Measurements from ENCODE around the gene P2RY4.
"Not testable (repeated sequence)": the region's sequence is repeated elsewhere in the genome, so short reads cannot be mapped to it uniquely, and the experiment has no call there.

P2RY4 gene

DNA sequence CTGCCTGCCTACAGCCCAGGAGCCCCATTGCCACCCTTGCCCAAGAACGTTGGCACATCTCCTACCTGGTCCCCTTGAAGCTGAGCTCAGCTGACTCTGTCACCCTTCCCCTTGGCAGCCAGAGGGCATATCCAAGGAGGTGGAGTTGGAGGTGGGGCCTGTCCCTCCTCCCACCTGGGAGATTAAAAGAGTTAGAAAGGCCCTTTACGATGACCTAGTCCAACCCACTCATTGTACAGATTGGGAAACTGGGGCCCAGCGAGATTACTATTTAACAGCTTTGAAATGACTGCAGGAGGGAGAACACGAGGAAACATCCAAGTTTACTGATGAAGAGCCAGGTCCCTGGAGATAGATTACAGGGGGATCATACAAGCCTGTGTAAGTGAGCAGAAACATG lies at the start of gene P2RY4:
TSS of gene P2RY4 (minus strand) at position 101 of the 400 bp plus-strand sequence. CDS start 580 bp downstream, outside the sequence.
- no peak for DNase-seq

DNA sequence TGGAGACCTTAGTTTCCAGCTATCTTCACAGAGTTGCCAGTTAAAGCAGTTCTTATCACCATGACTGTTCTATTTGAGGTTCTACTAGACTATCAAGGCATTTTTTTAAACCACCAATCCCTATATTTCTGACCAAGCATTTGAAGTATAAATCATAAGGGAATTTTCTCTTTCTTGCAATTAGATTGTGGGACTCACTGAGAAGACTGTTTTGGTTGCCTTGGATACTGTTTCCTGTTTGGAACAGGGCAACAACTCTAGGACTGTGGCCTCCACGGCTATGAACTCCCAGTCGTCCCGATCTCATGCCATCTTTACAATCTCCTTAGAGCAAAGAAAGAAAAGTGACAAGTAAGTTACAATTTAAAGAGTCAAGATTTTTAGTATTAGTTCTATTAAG lies 41.7 kb upstream of the P2RY4 start:
- DNase-seq: no peak

DNA sequence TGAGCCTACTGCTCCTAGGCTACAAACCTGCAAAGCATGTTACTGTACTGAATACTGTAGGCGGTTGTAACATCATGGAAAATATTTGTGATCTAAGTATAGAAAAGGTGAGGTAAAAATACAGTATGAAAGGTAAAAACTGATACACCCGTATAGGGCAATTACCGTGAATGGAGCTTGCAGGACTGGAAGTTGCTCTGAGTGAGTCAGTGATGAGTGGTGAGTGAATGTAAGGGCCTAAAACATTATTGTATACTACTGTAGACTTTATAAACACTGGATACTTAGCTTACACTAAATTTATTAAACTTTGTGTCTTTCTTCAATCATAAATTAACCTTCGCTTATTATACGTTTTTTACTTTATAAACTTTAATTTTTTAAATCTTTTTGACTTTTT lies 33.6 kb upstream of the P2RY4 start:
- no peak for DNase-seq

DNA sequence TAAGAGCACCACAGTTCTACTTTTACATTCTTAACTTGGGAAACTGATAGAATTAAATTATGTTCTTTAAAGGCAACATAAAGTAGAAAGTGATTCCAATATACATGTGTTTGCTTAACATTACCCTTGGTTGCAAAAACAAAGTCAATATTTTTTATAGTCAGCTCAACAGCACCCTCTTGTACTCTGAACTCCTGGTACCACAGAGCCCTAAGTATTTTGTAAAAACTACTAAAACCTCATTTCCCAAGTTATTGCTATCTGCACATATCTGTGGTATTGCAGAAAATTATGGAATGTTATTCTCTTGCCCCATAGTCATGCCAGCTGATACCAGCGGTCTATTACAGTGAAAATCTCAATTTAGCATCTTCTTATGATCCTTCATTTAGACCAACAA lies 32.8 kb upstream of the P2RY4 start:
- DNase-seq: no peak

DNA sequence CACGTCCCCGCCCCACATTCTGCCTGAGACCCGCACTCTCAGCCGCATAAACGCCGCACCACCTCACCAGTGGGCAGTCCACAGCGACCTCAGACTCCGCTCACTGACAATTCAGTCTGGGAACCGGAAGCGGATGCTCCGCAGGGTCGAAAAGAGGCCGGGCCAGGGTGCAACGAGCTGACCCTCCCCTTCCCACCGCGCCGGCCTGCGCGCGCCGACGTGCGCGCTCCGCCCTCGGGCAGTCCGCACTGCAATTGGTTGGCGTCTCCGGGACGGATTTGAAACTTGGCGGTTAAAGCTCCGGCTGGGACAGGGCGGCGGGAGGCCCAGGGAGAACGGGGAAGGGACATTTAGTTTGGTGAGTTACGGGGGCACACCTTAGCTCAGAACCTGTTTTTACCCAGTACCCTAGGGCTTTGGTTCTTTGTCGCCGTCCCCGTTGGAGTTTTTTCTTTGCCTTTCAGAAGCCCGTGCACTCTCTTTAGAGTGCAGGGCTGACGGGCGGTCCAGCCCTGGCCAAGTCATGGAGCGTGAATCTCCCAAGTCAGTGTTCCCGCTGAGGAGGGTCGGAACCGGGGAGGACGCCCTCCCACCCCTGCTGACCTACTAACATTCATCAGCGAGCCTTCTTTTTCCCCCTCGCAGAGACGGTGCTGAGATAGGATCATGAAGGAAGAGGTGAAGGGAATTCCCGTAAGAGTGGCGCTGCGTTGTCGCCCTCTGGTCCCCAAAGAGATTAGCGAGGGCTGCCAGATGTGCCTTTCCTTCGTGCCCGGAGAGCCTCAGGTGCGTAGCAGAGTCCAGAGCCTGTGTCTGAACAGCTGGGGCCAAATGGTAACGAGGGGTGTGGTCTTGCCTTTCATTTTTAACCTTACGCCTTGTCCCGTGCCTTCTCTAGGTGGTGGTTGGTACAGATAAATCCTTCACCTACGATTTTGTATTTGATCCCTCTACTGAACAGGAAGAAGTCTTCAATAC lies 30.1 kb upstream of the P2RY4 start, which contains the start of the genes KIF4A and PDZD11:
TSS of gene KIF4A (plus strand) at position 312 of the 978 bp plus-strand sequence. CDS start at position 667, 355 bp downstream.
TSS of gene PDZD11 (minus strand) at position 135 of the 978 bp plus-strand sequence. CDS start 586 bp downstream, outside the sequence.
- peak; percentile 10 for DNase-seq

DNA sequence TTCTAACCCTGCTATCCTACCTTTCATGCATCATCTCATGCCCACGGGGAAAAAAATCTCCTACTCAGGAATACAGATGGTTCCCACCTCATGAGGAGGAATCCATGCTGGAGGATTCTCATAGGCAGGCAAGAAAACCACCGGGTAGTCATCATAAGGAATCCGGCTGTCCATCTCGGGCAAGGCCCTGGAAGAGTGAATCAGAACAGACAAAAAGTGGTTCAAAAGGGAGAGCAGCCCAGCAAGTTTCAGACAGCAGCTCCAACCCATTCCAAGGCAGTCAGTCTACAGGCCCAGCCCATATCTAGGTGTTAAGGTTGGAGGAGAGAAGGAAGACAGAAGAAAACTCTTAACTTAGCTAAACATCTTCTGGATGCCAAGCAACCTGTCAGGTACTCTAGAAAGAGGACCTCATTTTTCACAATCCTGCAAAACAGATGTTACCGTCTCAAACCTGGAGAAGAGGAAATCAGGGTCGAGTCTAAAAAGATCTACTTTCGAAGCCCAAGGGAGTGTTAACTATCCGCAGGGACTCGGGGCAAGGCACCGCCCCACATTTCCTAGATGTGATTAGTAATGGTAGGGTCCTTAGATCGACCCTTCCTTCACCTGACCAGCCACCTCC lies 29.3 kb upstream of the P2RY4 start:
- DNase-seq: no peak

DNA sequence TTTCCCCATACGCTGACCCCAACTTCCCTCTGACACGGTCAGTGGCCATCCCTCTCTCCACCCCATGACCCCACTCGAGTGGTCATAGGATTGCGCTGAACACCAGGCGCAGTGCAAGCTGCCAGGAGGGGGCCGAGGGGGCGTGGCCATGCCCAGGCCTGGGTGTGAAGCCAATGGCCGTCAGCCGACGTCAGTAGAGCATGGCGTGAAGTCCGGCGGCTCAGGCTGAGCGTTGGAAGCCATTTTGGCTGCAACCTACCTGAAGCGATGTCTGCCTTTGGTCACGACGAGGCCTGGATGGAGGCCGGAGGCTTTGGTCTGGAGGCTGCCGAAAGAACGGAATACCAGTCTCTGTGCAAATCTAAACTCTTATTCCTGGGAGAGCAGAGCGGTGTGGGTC lies 21.9 kb upstream of the P2RY4 start, which contains the start of gene RAB41:
TSS of gene RAB41 (plus strand) at position 222 of the 400 bp plus-strand sequence. CDS start at position 268, 46 bp downstream.
- no peak for DNase-seq

DNA sequence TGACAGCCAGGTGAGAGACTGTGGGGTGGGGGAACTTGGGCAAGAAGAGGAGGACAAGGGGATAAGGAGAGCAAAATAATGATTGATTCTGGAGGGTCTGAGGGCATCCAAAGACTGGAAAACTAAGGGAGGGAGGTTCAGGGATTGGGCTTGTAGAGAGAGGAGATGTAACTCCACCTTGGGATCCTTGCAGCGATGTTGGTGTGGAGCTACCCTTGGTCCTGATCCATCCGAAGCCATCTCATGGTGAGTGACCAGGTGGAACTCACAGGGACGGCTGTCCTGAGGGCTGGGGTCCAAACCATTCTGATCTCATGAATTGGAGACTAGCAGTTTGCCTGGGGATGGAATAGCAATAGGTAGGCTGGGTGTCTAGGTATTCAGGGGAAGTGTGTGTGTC lies 20.6 kb upstream of the P2RY4 start:
- DNase-seq: no peak

DNA sequence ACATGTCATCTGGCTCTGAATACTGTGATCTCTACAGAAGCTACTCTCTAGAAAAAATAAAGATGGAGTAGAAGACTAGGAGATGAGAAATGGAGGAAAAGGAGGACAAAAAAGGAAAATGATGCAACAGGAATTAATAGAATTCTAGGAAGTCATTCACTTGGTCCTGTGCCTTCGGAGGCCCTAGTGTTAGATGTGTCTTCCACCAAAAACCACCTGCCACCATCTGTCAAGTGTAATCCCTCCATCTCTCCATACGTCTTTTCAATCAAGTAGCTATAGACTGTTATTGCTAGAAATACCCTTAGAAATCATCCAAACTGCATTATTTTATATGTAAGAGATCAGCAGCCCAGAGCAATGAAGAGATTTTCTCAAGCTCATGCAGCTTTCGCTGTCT lies 19.1 kb upstream of the P2RY4 start:
- DNase-seq: no peak

DNA sequence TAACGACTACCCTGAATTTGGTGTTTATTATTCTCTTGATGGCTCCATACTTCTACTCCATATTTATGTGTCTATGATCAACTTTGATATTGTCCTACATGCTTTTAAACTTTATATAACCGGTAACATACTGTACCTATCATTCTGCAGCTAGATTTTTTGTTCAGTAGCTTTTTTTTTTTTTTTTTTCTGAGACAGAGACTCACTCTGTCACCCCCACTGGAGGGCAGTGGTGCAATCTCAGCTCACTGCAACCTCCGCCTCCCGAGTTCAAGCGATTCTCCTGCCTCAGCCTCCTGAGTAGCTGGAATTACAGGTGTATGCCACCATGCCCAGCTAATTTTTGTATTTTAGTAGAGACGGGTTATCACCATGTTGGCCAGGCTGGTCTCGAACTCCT lies 14.0 kb upstream of the P2RY4 start:
- not testable (repeated sequence) for DNase-seq

DNA sequence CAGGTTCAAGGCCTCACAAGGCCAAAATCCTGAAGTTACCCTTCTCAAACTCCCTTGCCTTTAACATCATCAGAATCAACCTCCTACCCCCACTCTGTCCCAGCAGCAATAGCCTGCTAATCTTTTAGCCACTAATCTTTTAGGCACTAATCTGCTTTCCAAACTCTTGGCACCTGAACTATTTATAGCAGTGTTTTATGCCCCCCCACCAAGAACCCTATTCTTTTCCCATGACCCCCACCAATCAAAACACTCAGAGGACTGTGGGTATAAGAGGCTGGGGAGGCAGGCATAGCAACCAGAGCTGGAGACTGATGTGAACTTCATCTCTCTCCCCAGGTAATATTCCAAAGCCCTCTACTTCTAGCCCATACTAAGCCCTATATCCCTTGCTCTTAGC lies 8.0 kb upstream of the P2RY4 start, which contains the start of gene ARR3:
TSS of gene ARR3 (plus strand) at position 301 of the 400 bp plus-strand sequence. CDS start 1,052 bp downstream, outside the sequence.
- DNase-seq: no peak

DNA sequence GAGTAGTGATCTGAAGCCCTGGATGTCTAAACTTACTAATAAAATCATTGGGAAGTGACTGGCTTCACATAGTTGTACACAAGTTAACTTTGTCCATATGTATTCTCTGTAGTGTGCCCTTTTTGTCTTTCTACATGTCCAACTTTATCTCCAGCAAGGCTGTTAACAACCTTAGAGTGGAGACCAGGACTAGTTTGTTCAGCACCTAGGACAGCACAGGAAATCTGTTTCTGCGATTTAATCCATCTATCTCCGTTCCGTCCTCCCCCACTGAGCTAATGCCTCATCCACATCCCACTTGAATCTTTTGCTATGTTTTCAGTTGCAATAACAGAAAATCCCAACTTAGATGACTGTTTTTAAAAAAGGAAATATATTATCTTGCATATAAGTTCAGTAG lies 4.8 kb upstream of the P2RY4 start:
- no peak for DNase-seq

DNA sequence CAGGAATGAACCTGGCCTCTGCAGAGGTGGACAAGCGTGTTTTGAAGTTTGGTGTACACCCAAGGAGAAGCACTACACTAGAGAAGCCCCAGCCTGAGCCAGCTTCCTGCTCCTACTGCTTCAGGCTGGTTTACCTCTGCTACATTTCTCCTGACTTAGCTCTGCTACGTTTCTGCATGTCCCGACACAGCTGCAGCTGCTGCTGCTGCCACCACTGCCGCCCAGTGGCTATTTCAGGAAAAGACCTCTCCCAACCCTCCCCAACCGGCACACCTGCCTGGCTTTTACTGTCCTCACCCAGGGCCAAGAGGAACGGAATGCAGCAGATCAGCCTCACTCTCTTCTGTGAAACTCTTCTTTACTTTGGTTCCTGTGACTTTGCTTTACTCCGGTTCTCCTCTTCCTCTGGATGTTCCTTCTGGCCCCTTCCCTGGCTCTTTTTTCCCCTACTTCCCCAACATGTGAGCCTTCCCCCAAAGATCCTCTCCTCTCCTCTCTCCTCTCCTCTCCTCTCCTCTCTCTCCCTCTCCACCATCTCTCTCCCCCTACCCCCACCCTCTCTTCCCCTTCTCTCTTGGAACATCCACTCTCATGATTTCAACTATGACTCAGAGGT lies 3.1 kb upstream of the P2RY4 start:
- DNase-seq: peak; percentile 23

DNA sequence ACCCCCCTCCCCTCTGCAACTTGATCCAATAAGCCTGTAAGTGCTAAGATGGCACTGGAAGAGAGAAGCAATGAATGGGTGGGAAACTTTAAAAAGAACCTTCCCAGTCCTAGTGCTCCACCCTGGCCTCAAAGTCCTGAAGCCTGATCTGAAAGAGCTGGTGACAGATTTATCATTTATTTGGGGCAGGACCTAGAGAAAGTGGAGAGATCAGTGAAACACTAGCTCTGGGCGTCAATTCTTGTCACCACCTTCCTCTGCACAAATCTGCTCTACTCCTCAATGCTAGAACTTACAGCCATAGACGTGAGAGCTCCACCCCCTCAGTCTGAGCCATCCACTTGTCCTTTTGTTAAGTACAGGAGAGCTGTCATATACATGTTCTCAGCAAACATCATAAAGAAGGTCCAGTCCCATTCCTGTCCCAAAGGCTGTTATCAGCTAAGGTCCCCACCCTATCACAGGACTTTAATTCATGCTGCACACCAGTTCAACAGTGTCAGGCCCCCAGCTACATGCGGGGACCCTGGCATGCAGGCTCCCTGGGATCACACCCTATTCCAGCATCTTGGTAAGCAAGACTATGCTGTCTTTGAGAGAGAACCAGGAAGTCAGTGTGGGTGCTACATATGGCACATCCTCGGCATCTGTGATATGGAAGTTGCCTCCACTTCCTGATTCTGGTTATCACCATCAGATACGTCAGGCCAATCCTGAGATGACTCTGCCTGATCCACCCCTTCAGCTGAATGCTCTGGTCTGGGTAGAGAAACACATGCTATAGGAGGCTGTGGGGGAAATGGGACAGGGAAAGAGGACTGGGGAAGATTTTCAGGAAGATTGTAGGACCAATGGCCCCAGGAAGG lies 2.3 kb downstream of the P2RY4 start:
- DNase-seq: no peak

DNA sequence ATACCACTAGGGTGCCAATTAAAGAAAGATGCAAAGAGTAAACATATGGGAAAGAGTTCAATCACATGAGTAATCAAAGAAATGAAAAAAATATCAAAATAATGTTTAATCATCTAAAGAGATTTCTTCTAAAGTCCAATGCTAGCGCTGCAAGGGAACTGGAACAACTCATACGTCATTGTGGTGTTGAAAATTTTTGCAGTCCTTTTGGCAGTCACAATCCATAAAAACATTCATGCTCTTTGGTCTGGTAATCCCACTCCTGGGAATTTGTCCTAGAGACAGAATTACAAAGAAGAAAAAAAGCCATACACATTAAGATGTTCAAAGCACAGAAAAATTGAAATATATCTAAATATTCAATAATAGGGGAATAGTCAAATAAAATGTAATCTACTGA lies 4.6 kb downstream of the P2RY4 start:
- DNase-seq: no peak

DNA sequence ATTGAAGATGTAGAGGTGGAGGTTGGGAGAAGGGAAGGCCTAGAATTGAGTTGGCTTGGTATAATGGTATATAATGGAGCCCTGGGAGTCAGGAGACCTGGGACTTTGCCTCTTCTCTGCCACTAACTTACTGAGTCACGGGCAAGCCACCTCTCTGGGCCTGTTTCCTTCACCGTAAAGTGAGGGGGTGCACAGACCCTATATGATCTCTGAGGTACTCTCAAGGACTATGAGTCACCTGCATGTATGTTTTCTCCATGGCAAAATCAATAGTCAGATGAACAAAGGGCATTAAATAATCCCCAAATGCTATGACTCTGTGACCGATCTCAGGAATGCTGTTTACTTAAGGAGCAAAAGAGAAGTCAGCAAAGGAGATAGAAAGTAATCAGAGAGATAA lies 5.1 kb downstream of the P2RY4 start:
- no peak for DNase-seq

DNA sequence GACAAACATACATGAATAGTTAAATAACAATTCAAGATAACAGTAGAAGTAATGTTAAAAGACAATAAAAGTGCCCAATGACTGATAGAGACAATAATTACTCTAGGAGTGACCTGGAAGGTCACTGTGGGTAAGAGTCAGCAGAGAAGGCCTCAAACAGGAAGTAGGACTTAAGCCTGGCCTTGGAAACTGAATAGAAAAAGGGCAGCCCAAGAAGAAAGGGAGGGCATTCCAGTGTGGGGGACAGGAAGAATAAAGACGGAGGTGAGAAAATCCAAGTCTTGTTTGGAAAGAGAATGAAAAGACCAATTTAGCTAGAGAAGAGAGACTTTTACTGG lies 6.0 kb downstream of the P2RY4 start:
- no peak for DNase-seq

DNA sequence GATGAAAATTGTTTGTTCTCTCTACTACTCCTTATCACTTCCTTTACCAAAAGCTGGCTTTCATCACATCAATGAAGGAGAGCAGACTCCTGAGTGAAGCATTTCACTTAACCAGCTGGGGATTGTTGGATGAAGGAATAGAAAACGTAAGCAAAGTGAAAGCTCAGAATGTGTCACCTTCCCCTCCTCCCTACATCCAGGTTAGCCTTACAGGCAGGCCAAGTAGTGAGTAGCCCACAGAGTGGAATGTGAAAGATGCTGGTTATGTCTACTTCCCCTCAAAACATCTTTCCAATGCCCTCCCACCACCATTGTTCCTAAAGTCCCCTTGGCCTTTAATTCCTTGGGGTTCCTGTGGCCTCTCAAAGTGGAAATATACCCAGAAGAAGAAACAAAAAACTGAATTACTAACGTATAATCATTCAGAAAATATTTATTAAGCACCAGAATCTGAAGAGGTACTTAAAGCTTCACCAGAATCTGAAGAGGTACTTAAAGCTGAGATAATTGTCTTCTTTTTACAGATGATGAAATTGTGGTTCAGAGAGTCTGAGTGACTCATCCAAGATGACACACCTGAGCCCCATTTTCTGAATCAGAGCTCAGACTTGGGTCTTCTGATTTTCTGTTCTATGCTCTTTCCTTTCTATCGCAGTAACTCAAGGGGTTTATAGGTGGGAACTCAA lies 6.5 kb downstream of the P2RY4 start:
- DNase-seq: no peak

DNA sequence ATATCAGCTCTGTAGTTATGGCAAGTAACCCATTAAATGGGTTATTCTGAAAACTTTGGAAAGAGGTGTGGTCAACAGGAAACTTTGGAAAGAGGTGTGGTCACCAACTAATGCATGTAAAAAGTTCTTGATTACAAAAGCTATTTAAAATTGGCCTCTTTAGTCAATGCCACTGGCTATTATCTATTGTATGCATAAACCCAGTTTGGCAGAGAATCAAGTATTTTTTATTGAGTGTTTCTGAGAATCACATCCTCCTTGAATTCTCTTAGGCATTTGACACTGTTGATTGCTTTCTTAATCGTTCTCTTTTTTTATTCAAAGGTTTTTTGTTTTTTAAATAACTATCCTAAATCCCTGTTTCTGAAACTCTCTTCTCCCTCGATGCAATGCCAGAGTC lies 7.5 kb downstream of the P2RY4 start:
- DNase-seq: no peak

DNA sequence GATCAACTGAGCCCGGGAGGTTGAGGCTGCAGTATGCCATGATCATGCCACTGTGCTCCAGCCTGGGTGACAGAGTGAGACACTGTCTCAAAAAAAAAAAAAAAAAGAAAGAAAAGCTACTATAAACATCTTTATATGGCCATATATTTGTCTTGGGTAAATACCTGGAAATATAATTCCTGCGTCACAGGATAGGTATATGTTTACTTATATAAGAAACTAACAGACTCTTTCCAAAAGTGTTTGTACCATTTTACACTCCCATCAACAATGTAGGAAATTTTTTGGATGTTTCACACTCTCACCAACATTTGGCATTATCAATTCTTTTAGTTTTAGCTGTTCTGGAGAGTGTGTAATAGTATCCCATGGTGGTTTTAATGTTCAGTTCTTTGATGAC lies 12.8 kb downstream of the P2RY4 start:
- no peak for DNase-seq

DNA sequence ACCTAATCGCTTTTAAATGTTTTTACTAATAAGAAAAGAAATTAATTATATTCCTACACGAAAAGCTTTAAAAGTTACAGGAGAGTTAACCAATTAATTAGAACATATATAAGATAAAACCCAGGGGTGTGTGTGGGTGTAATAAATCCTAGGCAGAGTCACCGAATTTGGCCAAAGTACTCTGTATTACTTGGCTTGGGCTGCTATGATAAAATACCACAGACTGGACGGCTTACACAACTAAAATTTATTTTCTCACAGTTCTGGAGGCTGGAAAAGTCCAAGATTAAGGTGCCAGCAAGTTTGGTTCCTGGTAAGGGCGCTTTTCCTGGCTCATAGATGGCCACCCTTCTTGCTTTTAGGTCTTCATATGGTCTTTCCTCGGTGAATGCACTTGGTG lies 15.1 kb downstream of the P2RY4 start:
- no peak for DNase-seq

DNA sequence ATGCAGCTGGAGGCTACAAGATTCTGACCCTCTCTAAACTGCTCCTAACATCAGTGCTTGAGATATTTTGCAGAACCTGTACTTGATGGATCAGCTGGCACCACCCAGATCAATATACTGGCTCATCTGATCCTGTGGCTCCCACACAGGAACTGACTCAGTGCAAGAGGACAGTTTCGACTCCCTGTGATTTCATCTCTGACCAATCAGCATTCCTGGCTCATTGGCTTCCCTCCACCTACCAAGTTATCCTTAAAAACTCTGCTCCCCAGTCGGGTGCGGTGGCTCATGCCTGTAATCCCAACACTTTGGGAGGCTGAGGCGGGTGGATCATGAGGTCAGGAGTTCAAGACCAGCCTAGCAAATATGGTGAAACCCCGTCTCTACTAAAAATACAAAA lies 16.4 kb downstream of the P2RY4 start:
- DNase-seq: not testable (repeated sequence)
